NCI-H1417 (cell line): ENCODE results near the gene ATP8A2.
A peak's percentile ranks its signal among the peaks of the same experiment; 100 is the strongest.

ENCODE experiments used
- DNase-seq, 3 experiments: peaks; one replicate each; lab custom pipeline; 2025; lab: John Stamatoyannopoulos, UW

The ATP8A2 gene

GRCh38 chr13:25684491-25684890 is 312.7 kb downstream of the ATP8A2 start:
- DNase-seq, result no peak

- DNase-seq, result peak; percentile 61 to 92 (median 62)
Measured at GRCh38 chr13:25686831-25687470, 315.2 kb downstream of the ATP8A2 start.

GRCh38 chr13:25687471-25688225 is 315.9 kb downstream of the ATP8A2 start:
- DNase-seq, result peak in 1 of 3 experiments; percentile 29

DNA sequence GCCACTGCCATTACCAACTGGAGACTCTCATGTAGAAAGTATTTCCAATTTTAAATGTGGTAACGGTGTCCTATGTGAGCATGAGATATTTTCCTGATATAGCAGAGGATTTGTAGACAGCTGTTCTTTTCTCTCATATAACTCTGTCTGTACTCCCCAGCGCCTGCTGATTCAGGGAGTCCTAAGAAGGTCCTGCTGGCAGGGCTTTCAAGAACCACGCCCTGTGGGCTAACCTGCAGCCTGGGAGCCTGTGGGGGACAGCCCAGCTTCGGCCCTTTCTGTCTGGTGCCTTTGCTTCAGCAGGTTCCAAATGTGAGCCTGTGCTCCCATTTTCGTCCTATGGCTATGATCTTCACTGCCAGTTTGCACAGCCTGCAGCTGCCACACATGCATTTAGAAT is 316.8 kb downstream of the ATP8A2 start:
- peak in 1 of 3 experiments; percentile 20 for DNase-seq

GRCh38 chr13:25689539-25689938 is 317.8 kb downstream of the ATP8A2 start:
- DNase-seq, result peak in 1 of 3 experiments; percentile 2

DNA sequence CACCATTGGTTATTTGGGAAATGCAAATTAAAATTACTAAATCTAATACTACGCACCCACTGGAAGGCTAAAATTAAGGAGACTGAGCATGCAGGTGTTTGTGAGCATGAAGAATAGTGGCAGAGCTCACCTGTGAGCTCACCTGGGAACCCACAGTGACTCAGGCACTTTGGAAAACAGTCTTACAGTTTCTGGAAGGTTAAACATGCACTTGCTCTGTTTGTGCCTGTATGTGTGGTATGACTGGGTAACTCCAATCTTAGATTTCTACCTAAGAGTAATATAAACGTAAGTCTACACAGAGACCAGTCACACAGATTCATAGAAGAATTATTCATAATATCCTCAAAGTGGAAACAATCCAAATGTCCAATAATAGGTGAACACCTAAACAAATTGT is 318.8 kb downstream of the ATP8A2 start:
- DNase-seq, result peak in 1 of 3 experiments; percentile 31

DNA sequence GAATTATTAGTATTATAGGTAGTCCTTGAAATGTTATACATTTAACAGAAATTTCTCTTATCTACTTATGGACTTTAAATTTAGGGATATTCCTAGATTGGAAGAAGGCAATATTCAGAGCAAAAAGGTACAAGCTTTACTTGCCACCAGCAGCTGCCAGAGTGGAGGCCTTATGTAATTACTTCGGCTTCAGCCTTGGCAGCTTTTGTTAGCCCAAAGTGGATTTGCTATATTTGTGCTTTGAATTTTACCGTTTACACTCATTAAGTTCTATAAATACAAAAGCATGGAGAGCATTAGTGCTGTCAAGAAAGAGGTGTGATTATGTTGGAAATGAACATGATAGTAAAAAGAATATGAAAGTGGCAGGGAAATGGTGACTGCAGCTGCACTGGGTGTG is 319.9 kb downstream of the ATP8A2 start:
- DNase-seq, result peak in 2 of 3 experiments; percentile 60 to 74

- DNase-seq, result peak in 1 of 3 experiments; percentile 60
Measured at GRCh38 chr13:25692099-25692498, 320.3 kb downstream of the ATP8A2 start.

DNA sequence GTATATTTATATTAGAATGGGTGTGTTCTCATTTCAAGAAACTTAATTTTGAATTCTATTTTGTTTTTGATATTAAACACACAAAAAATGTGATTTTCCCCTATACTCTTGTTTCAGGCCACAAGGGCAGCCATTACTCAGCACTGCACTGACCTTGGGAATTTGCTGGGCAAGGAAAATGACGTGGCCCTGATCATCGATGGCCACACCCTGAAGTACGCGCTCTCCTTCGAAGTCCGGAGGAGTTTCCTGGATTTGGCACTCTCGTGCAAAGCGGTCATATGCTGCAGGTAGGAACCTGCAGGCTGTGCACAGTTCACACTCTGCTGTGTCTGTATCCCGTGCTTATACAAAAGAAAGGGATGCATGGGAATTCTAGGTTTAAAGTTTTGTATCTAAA is 327.3 kb downstream of the ATP8A2 start:
- DNase-seq, result no peak

GRCh38 chr13:25699600-25699999 is 327.8 kb downstream of the ATP8A2 start:
- no peak for DNase-seq

DNA sequence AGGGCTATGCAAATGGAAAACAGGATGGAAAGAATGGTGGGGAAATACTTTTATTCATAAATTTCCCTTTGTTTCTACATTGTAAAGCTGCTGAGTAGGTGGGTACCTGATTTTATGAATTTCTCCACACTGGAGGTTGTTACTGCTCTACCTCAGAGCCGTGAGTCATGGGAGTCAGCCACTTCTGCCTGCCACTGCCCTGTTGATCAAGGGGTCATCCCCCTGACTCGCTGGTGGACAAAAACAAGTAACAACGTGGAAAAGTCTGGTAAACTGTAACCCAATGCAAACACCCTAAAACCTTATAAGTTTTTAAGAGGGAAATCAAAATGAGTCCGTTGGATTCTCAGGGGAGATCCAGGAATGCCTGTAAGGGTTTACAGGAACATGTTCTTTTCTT is 329.5 kb downstream of the ATP8A2 start:
- no peak for DNase-seq

DNA sequence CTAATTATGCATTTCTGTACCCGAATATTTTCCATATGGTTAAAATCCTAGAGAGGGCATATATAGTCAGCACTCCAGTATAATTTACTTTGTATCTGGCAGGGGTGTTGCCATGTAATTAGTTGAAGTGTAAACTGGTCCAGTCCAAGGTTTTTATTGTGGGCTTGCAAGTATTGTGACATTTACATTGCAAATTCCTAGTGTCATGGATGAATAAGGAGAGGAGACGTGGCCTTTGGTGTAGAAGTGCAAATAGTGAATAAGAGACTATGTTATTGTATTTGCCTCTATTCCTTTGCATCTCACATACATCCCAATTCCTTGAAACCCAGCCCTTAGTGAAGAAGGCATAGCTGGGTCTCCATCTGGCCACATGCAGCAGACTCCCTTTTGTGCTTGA is 330.6 kb downstream of the ATP8A2 start:
- peak in 1 of 3 experiments; percentile 41 for DNase-seq

DNA sequence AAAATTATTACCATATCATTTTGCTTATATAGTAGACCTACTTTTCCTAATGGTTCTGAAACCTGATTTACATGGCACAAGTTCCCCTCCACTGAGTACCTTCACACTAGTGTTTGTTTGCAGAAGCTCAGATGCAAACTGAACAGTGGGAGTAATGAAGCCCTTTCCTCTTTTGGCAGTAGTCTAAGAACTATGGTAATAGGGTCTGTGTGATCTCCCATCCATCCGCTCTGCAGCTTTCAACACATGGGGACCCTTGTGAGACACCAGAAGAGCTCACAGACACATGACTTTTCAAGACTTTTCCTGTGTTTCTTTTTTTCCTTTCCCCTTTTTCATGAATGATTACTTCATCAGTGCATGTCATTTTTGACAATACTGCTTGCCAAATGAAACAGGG is 336.0 kb downstream of the ATP8A2 start:
- peak in 1 of 3 experiments; percentile 1 for DNase-seq

DNA sequence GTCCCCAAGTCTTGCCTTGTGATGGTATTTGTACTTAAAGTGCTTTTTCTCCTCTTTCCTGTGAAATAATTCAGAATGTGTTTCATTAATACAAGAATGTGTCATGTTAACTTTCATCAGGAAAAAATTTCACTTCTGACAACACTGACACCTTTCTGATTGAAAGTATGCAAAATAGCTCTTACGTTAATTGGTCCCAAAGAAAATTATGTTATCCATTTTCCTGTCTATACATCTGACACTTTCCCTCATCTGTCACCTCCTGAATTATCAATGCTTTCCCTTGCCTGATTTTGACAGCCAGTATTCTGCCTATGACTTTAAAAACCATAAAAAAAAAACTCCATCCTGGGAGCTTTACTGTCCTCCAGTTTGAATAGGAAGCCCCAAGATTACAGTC is 336.5 kb downstream of the ATP8A2 start:
- DNase-seq, result no peak

GRCh38 chr13:25709088-25709487 is 337.3 kb downstream of the ATP8A2 start:
- peak in 1 of 3 experiments; percentile 7 for DNase-seq

- no peak for DNase-seq
Measured at GRCh38 chr13:25715760-25716159, 344.0 kb downstream of the ATP8A2 start.

GRCh38 chr13:25717666-25718197 is 346.0 kb downstream of the ATP8A2 start:
- no peak for DNase-seq

DNA sequence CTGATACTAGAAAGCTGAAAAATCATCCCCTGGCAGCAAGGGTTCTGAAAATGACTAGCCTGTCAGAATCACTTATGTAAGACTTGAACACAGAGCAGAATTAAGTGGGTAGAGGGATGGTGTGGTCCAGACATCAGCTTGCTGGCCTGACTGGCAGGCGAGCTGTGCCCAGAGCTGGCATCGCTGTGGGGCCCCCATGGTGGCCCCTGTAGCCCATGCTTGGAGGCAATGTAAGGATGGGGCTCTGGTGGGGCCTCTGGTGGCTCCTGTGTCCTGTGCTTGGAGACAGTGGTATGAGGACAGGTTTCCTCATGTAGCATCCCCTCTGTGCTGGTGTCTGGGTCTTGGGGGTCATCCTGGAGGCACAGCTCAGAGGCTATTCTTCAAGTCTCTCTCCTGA is 347.9 kb downstream of the ATP8A2 start:
- DNase-seq, result no peak

DNA sequence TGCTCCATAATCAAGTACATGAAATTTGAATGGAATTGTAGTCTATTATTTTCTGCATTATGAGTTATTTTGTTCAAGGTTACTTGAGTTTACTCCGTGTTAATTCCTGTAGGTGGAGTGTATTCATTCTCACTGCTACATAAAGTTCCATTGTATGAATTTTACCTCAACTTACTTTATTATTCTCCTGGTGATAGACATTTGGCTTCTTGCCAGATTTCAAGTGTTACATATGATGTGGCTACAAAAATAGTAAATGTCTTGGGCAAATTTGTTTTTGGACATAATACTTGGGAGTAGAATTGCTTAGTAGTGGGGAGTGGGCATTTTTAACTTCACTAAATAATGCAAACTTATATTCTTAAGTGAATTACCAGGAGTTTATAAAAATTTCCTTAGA is 351.1 kb downstream of the ATP8A2 start:
- peak in 1 of 3 experiments; percentile 4 for DNase-seq

DNA sequence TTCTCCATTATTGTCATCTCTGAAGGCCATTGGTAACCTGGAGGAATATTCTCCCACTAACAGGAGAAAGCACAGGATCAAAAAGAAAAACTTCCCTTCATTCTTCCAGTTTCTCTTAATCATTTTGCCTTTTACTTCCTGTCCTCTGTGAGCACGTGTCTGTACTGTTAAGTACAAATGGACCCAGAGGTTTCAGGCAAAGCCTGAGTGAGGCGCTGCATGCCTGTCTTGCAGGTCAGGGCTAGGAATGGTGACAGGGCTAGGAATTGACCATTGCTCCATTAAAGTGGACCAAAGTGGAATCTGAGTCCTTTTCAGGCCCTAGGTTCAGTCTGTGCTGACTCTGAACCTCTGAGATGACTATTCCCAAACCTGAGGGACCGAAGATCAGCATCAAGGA is 353.3 kb downstream of the ATP8A2 start:
- no peak for DNase-seq

- peak in 1 of 3 experiments; percentile 50 for DNase-seq
Measured at GRCh38 chr13:25727250-25727649, 355.5 kb downstream of the ATP8A2 start.

- no peak for DNase-seq
Measured at GRCh38 chr13:25727810-25728209, 356.0 kb downstream of the ATP8A2 start.

GRCh38 chr13:25729201-25729600 is 357.4 kb downstream of the ATP8A2 start:
- DNase-seq, result no peak
